ENCODE results near the gene ANKIB1.
"Not testable (repeated sequence)": the region's sequence is repeated elsewhere in the genome, so short reads cannot be mapped to it uniquely, and the experiment has no call there.

Gene ANKIB1

DNA sequence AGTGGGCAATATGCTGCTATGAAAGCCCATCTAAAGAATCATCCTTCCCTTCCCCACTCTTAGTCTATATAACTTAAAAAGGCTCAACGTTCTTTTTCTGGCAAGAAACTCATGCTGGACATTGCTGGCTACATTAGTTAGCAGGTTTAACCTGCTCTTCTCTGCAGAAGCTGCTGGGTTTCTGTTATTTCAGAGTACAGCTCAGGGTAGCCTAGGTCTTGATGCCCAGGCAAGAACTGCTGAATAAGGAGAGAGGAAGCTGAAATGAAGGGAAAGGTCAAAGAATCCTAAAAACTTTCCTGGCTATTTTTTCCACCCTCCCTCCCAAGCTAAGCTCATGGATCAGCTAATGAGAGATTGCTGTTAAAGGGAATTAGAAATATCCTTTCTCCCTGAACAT is 79.4 kb downstream of the ANKIB1 start:
- DNase-seq (ENCODE audit: low read depth in 2 of 2, low spot score in 1 of 2), result no peak

DNA sequence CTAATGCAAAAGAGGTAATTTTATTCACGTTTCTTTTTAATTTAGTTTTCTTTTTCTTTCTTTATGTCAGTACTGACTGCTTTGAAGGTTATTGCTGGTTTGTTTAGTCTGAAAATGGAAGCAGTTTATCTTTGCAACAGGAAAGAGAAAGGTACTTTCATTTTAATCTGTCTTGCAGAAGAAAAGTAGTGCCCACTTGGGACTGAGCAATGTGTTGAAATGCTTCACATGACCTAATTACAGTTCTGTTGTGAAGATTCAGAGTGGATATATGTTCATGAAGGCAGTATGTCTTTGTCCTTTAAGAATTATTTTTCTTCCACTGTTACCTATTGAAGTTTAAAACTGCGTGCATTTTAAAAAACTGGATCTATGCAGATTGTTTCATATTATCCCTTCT is 80.1 kb downstream of the ANKIB1 start:
- DNase-seq (ENCODE audit: low read depth in 2 of 2, low spot score in 1 of 2), result no peak

DNA sequence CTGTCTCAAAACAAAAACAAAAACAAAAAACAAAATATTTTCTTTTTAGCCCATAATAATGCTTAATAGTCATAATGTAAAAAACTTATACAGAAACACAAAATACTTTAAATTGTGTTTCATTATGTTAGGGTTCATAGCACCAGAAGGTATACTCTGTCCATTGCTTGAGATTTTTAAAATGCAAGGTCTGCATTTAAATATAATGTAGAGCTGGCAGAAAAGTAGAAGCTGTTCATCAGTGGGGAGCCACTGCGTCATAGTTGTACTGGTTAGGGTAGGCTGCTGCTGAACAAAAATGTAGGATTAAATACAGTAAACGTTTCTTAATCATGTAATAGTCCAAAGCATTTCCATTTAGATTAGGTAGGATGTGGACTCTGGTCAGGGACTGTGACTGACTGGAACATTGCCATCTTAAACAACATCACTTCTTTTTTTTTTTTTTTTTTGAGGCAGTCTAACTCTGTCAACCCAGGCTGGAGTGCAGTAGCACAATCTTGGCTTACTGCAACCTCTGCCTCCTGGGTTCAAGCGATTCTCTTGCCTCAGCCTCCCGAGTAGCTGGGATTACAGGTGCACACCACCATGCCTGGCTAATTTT is 85.2 kb downstream of the ANKIB1 start:
- DNase-seq (ENCODE audit: low read depth in 2 of 2, low spot score in 1 of 2), result no peak

DNA sequence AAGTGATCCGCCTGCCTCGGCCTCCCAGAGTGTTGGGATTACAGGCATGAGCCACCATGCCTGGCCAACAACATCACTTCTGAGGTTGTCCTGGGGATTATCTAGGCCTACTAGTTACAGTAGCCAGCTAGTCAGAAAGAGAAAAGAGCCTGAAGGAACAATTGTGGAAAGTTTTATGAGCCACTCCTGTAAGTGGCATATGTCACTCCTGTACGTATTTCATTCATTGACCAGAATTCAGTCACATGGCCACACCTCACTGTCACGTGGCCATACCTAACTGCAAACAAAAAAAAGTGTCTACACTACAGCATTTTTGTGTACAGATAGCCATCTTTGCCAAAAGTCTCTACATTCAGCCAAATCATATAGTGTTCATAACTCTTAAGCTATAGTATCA is 85.7 kb downstream of the ANKIB1 start:
- DNase-seq (ENCODE audit: low read depth in 2 of 2, low spot score in 1 of 2), result no peak

DNA sequence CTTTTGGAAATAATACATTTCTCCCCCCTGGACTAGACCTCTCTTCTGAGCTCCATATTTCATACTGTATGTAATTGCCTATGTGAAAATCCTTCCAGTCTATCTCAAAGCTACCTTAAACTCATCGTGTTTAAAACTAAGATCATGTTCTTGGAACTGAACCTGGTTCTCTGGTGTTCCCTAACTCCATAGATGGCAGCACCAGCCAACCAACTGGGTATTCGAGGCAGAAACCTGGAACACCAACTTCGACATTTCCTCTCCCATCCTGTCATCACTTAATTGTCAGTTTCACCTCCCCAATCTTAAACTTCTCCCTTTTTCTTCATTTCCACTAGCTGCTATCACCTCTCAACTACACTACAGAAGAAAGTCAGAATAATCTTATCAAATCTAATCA is 87.0 kb downstream of the ANKIB1 start:
- DNase-seq (ENCODE audit: low read depth in 2 of 2, low spot score in 1 of 2), result no peak

DNA sequence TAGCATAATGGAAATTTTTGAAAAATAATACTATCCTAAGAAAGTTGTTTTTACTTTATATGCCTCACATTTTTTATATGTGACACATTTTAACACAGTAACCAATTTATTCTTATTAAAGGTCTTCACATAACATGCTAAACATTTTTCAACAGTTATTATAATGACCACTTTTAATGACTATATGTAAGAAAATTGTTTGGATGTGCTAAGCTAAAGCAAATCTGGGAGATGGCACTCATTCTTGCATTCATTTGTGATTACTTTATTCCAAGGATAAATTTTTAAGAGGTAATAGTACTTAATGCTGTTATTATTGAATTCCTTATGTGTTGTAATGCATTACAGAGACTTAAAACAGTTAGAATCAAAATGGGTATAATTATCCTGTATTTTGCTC is 88.1 kb downstream of the ANKIB1 start:
- no peak for DNase-seq (ENCODE audit: low read depth in 2 of 2, low spot score in 1 of 2)

DNA sequence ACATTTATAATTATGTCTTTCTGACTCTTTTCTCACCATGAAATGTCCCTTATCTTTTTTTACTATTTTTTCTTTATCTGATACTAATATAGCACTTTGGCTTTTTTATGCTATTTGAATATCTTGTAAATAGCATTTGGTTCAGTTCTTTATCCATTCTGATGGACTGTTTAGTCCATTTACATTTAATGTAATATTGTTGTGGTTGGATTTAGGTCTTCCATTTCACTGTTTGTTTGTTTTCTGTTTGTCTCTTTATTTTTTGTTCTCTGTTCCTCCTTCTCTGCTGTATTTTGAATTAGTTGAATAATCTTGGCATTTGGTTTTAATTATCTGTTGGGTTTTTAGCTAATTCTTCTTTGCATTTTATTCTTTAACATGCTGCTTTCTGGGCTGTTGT is 89.8 kb downstream of the ANKIB1 start:
- DNase-seq (ENCODE audit: low read depth in 2 of 2, low spot score in 1 of 2), result no peak

DNA sequence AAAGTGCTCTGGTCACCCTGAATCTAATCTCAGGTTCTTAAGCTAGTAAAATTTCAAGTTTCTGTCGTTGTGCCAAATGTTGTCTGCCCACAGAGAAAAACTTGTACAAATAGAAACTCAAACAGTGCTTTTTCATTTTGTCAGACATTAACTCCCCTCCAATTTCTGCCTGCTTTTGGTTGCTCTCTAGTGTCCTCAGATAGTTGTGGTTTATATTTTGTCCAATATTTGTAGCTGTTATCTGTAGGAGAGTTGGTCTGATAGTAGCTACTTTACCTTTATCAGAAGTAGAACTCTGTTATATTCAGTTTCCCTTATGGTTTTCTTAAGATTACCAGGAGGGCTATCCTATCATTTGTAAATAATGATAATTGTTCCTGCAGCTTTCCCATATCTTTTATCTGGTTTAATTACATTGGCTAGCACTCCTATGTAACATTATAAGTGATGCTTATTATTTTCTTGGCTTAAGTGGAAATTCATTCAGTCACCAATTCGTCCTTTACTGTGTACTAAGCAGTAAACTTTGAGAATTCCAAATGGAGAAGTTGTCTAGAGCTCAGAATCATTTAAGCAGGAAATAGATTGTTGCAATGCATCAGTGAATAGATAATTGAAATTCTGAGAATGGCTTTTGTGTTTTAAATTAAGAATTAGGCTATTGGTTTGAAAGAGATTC is 91.0 kb downstream of the ANKIB1 start:
- DNase-seq (ENCODE audit: low read depth in 2 of 2, low spot score in 1 of 2), result no peak

DNA sequence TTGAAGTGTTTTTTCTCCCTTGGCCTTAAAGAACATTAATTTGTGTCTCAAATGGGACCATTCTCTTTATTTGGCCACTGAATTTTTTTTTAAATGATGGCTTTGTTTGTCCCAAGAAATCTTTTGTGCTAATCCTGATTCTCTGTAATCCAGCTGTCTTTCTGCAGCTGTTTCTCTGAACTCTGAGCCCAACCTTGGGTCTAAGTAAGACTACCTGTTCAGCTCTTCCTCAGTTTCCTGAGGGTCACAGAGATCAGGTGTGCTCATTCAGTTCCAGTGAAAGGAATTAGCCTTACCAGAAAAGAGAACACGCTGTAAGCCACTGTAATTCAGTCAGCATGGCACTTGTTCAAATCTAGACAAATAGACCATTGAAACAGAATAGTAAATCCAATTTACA is 94.2 kb downstream of the ANKIB1 start:
- no peak for DNase-seq (ENCODE audit: low read depth in 2 of 2, low spot score in 1 of 2)

DNA sequence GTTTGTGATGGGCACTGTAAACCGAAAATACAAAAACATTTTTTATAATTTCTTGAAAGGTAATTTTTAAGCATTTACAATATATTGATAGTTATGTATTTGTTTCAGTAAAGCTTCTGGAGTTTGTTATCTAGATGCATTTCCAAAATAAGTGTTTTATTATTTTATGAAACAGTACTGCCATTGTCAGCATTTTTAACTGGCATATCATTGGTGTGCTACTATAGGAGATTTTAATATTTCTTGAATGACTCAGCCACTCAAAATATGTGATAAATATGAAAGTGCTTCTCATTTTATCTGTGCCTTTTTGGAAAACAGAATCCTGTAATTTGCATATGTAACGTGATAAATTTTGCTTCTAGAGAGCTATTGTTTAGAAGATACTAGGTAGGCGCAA is 97.9 kb downstream of the ANKIB1 start:
- DNase-seq (ENCODE audit: low read depth in 2 of 2, low spot score in 1 of 2), result no peak

DNA sequence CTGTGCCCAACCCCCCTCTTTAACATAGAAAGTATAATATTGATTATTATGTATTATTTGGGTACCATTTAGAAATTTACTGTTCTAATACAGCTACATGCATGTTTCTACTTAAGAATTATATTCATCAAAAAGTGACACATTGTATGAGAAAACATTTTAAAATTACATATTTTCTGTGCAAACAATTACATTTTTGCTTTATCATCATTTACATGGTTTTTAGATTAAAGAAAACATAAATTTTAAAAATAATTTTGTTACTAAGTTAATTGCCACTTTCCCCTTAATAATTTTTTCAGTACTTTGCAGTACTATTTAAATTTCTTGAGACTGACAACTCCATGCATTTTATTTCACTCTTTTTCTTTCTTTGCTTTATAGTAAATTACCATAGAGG is 106.2 kb downstream of the ANKIB1 start:
- no peak for DNase-seq (ENCODE audit: low read depth in 2 of 2, low spot score in 1 of 2)

DNA sequence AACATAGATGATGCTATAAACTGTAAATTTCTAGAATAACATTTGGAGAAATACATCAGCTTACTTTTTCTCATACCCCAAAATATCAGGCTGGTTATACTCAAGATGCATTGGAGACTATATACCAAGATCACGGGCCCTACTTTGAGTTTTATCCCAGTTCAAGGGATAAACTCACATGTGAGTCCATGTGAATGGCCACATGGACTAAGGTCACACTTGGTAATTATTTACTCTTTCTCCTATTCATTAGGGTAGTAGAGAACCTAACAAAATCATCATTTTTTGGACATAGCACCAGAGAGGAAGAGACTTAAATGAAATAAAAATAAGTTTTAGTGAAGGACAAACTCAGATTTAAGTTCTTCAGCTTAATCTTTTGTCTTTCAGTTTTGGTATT is 108.4 kb downstream of the ANKIB1 start:
- no peak for DNase-seq (ENCODE audit: low read depth in 2 of 2, low spot score in 1 of 2)

DNA sequence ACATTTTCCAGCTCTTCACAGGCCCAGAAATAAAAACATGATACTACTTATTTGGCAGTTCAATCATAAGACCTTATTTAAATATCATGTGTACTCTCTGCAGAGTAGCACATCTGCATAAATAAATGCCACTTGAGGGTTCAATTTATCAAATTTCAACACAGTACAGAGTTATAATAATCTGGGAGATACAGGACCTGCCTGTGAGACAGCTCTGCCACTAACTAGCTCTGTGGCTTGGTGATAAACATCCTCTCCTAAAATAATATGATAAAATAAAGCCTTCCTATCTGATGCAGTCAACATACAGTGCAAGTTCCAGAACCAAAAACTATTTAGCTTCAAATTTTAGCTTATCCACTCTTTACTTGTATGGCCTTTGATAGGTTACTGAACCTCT is 110.6 kb downstream of the ANKIB1 start:
- no peak for DNase-seq (ENCODE audit: low read depth in 2 of 2, low spot score in 1 of 2)

DNA sequence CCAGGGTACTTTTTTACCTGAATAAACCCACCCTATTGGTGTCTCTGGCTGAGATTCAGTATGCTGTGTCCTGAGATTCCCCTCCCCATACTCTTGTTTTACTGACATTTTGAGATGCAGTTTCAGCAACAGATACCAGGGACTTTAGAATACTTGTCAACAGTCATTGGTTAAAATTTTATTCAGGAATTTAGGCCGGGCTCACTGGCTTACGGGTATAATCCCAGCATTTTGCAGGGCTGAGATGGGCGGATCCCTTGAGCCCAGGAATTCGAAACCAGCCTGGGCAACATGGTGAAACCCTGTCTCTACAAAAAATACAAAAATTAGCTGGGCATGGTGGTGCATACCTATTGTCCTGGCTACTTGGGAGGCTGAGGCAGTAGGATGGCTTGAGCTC is 111.5 kb downstream of the ANKIB1 start:
- DNase-seq (ENCODE audit: low read depth in 2 of 2, low spot score in 1 of 2), result no peak

DNA sequence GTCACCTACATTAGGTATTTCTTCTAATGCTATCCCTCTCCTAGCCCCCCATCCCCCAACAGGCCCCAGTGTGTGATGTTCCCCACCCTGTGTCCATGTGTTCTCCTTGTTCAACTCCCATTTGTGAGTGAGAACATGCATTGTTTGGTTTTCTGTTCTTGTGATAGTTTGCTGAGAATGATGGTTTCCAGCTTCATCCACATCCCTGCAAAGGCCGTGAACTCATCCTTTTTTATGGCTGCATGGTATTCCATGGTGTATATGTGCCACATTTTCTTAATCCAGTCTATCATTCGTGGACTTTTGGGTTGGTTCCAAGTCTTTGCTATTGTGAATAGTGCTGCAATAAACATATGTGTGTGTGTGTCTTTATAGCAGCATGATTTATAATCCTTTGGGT is 113.4 kb downstream of the ANKIB1 start:
- DNase-seq (ENCODE audit: low read depth in 2 of 2, low spot score in 1 of 2), result not testable (repeated sequence)

DNA sequence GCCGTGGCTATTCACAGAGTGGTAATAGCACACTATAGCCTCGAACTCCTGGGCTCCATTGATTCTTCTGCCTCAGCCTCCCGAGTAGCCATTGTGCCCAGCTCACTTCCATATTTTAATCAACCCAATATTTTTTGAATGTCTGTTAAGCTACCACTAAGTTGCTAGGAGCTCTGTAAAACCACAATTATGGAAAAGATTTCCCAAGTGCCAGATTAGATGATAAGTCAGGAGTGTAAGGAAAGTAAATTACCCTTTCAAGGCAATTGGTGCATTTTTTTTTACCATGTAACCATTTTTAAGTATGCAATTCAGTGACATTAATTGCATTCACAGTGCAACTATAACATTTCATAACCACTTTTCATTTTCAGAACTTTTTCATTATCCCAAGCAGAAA is 114.0 kb downstream of the ANKIB1 start:
- no peak for DNase-seq (ENCODE audit: low read depth in 2 of 2, low spot score in 1 of 2)

DNA sequence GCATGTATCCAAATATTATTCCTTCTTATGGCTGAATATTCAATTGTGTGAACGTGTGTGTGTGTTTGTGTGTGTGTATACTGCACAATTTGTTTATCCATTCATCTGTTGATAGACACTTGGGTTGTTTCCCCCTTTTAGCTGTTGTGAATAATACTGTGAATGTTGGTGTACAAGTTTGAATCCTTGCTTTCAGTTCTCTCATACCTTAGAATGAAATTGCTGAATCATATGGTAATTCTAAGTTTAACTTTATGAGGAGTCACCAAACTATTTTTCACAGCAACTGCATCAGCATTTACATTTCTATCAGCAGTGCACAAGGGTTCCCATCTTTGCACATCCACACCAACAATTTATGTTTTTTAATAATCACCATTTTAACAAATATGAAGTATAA is 114.6 kb downstream of the ANKIB1 start:
- no peak for DNase-seq (ENCODE audit: low read depth in 2 of 2, low spot score in 1 of 2)

DNA sequence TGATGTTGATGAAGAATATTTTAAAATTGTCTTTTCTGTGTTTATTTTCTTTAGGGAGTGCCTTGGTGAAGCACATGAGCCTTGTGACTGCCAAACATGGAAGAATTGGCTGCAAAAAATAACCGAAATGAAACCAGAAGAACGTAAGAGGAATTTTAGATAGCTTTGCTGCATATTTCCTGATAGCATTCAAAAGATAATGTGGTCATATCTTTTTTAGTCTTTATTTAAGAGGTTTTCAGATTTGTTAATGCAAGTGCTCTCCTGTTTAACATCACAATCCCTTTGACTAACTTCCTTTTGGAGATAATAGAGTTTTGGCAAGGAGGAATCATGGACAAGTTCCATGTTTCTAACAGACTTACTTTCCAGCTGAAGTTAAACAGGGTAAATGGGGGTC is 116.4 kb downstream of the ANKIB1 start:
- no peak for DNase-seq (ENCODE audit: low read depth in 2 of 2, low spot score in 1 of 2)

DNA sequence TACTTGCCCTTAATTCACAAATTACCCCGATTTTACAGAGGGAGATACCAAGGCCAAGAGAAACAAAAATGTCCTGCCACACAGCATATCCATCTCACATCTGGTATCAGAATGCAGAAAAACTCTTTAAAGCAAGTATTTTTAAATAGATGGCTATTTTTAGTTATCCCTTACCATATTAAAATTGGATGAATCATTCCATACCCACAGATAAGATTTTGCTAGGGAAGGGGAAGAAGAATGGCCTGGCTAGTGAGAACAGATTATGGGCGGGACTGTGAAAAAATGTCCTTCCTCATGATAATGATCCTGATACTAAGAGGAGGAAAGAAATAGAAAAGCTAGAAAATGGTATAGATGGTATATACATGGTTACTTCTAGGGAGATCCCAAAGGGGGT is 121.0 kb downstream of the ANKIB1 start:
- DNase-seq (ENCODE audit: low read depth in 2 of 2, low spot score in 1 of 2), result no peak

DNA sequence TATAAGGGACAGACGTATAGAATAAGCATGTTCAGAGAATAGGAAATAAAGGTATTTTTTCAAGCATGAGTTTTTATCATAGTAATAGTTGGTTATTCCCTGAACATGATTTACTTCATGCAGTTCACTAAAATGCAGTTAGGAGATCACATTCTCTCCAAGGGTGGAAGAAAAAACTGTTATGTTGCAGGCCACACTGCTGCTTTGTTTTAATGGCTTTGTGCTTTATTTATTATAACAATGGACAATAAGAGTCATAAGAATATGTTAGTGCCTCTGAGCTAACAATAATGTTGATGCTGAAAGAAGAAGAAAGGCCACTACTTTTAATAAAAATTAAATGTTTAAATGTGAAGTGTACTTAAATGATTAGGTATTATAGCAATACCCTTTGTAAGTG is 123.0 kb downstream of the ANKIB1 start:
- DNase-seq (ENCODE audit: low read depth in 2 of 2, low spot score in 1 of 2), result no peak

DNA sequence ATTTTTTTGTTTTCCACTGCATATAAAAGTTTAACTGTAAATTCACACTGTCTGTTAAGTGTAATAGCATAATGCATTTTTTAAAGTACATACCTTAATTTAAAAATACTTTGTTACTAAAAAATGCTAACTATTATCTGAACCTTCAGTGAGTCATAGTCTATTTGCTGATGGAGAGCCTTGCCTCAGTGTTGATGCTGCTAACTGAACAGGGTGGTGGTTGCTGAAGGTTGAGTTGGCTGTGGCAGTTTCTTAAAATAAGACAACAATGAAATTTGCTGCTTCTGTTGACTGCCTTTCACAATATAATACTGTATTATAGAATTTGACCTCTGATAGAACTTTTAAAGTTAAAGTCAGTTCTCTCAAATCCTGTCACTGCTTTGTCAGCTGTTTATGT is 129.2 kb downstream of the ANKIB1 start:
- no peak for DNase-seq (ENCODE audit: low read depth in 2 of 2, low spot score in 1 of 2)

DNA sequence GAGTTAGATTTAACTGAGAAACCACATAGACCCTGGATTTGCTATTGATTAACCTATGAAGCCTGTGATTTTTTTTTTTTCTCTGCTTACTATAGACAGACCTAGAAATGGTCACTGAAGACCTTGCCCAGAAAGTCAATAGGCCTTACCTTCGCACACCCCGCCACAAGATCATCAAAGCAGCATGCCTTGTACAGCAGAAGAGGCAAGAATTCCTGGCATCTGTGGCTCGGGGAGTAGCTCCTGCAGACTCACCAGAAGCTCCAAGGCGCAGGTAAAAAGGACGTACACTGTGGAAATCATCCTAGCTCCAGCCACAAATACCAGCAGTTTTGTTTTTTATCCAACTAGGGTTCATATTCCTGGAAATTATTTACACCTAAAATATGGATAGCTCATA is 145.3 kb downstream of the ANKIB1 start:
- no peak for DNase-seq (ENCODE audit: low read depth in 2 of 2, low spot score in 1 of 2)

DNA sequence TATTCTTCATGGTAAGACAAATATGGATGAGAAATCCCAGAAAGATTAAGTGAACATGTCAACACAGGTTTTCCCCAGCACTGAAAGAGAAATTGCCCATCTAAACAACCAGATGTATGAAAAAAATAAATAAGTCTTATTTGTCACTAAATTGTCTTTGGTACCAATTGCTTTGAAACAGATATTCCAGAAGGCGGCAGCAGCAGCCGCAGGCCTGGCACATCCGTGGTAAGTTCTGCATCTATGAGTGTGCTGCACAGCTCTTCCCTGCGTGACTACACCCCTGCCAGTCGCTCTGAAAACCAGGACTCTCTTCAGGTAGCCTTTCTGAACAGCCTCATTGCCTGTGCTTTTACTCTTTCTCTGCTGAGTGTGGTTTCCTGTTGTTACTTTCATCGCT is 151.8 kb downstream of the ANKIB1 start:
- no peak for DNase-seq (ENCODE audit: low read depth in 2 of 2, low spot score in 1 of 2)

Data from stimulated activated CD8-positive, alpha-beta memory T cell treated with anti-CD3 and anti-CD28 coated beads, Interleukin-4, amount 100 ng/mL, for 1 hour (primary cell).